GM18858 (cell line): Measurements from ENCODE around the gene IL4R.
"Not testable (repeated sequence)": the region's sequence is repeated elsewhere in the genome, so short reads cannot be mapped to it uniquely, and the experiment has no call there.

Experiments
- ATAC-seq: cut with Tn5 transposase; IDR thresholded peaks from one replicate; pipeline ENCODE4 v1.9.1; 2021; ENCODE audit not compliant: unreplicated experiment

IL4R gene

DNA sequence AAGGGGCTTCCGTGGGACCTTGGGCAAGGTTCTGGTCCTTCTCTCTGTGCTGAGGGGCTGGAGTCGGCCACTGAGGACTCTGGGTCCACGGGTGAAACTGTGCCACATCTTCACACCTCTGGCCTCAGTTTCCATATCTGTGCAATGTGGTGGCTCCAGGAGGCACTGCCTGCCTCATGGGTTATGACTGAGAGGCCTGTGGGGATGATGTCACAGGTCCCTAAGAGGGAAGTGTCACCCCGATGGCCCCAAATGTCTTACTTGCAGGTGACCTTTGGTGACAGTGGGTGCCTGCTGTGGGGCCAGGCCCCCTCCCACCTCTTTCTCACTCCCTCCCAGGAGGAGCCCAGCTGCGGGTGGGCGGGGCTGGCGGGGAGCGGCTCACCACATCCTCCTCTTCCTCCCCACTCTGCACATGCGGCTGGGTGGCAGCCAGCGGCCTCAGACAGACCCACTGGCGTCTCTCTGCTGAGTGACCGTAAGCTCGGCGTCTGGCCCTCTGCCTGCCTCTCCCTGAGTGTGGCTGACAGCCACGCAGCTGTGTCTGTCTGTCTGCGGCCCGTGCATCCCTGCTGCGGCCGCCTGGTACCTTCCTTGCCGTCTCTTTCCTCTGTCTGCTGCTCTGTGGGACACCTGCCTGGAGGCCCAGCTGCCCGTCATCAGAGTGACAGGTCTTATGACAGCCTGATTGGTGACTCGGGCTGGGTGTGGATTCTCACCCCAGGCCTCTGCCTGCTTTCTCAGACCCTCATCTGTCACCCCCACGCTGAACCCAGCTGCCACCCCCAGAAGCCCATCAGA is 88.2 kb downstream of the IL4R start, which contains the start of gene IL21R:
Gene IL21R (plus strand): TSS at position 407 of the 801 bp plus-strand sequence. CDS start 27,898 bp downstream, outside the sequence.
- peak; percentile 35 for ATAC-seq

GRCh38 chr16:27402569-27402963 is 88.8 kb downstream of the IL4R start:
- ATAC-seq, result no peak

- ATAC-seq, result no peak
These were observed 89.3 kb downstream of the IL4R start for GRCh38 chr16:27402964-27403600.

GRCh38 chr16:27403601-27403992 is 89.8 kb downstream of the IL4R start:
- ATAC-seq, result no peak

- no peak for ATAC-seq
These were observed 90.5 kb downstream of the IL4R start for GRCh38 chr16:27404163-27404823.

GRCh38 chr16:27405546-27406451 is 92.0 kb downstream of the IL4R start:
- ATAC-seq, result no peak

DNA sequence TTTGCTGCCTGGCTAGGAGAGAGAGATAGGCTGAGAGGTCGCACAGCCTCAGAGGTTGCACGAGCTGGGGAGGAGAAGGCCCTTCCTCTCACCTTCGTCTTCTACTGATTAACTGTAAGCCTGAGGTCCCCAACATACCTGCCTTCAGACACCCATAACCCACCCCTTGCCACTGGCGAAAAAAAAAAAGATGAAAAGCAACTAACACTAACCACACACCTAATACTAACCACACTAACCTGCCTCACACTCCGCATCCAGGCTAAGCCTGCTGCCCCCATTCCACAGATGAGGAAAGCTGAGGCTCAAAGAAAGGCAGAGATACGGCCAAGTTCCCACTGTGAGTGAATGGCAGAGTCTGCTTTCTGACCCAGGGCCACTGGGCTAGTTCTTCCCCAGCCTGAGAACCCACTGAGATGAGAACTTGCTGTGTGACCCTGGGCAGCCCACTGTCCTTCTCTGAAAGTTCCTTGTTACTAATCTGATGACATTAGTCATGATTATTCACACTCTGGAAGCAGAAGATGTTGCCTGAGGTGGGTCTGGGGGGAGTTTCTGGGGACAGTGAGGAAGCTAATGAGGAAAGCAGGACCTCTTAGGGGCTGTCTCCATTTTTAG is 92.8 kb downstream of the IL4R start:
- ATAC-seq, result no peak

GRCh38 chr16:27407133-27407532 is 93.4 kb downstream of the IL4R start:
- ATAC-seq, result no peak

DNA sequence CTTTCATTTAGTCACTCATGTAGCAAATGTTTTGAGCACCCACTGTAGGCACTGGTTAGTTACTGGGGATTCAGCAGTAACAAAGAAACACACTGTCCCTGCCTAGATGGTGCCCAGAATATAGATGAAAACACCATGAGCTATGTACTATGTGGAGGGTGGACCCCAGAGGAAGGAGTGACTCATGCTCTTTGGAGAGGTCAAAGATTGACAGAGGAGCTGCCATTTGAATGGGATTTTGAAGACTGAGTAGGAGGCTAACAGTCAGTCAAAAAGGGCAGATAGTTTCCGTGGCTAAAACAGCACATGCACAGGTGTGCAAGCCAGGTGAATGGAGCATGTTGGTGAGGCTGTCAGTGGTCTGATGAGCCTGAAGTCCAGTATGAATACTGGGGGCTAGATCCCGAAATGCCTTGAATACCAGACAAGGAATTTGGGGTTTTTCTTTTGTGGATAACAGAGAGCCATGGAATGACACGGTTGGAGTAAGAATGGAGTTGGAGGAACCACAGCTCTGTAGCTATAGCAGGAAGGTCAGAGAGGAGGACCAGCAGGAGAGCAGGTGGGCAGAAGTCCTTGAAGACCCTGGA is 94.3 kb downstream of the IL4R start:
- peak; percentile 27 for ATAC-seq

DNA sequence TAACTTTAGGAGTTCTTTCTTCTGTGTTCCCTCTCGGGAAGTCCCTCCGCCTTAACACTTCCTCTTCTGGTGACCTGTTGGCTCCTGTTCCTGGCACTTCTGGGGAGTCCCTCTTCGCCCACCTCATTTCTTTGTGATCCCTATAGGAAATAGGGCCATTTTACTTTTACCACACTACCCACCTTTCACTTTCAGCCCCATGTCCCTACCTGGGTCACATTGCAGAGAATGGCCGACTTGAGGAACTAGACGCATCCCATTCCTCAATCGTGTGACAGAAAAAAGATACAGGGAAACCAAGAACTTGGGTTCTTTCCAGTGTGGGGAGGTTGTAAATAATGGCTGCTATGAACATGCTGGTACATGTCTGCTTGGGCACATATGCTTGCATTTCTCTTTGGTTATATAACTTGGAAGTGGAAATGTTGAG is 94.8 kb downstream of the IL4R start:
- no peak for ATAC-seq

DNA sequence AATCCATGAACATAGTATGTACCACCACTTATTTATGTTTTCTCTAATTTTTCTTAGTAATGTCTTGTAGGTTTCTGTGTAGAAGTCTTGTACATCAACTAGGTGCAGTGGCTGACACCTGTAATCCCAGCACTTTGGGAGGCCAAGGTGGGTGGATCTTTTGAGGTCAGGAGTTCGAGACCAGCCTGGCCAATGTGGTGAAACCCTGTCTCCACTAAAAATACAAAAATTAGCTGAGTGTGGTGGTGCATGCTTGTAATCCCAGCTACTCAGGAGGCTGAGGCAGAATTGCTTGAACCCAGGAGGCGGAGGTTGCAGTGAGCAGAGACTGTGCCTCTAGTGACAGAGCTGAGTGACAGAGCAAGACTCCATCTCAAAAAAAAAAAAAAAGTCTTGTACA is 96.2 kb downstream of the IL4R start:
- not testable (repeated sequence) for ATAC-seq

GRCh38 chr16:27410761-27411160 is 97.0 kb downstream of the IL4R start:
- ATAC-seq, result no peak

DNA sequence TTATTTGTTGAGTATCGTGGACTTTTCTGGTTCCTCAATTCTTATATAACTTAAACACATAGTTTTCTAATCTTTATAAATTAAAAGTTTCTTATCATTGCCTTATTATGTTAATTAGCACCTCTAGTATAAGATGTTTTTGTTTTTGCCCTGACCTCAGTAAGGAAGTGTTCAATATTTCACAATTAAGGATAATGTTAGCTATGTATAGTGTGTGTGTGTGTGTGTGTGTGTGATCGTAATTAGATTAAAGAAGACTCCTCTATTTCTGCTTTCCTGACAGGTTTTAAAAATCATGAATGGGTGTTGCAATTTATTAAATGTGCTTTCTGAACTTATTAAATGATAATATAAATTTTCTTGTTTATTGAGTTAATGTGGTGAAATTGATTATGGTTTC is 100.2 kb downstream of the IL4R start:
- ATAC-seq, result no peak
